ENCODE measurements around the gene STOML1. TPM values are rescaled to one million over a fixed set of nuclear protein-coding genes. Genes with fewer than 3 reads are reported as not detected.

The STOML1 gene
- total RNA-seq, 1 experiment from 2014 or later = 2.5 TPM

- Histone ChIP-seq H3K9ac (ENCODE audit: extremely low read depth, insufficient read length, low read length) (no peak overlapping the region), H3K23ac (ENCODE audit: insufficient read length, low read depth, low read length) (no peak overlapping the region), H3K27ac (ENCODE audit: insufficient read length, low read depth, low read length) (no peak overlapping the region), H2AFZ (ENCODE audit: low read length) (no peak overlapping the region), H3K9me3 (ENCODE audit: control insufficient read depth, low read depth, low read length) (no peaks in the 10 kb centered on the region), H3K4me2 (ENCODE audit: insufficient read depth, insufficient read length, low read length) (no peak overlapping the region), H3K18ac (ENCODE audit: insufficient read length, low read depth, low read length) (no peak overlapping the region), H3K4me1 (ENCODE audit: insufficient read depth, low read length) (no peaks in the 10 kb centered on the region), H3K79me1 (ENCODE audit: insufficient read depth, low read depth, low read length, poor library complexity, severe bottlenecking) (no peaks in the 10 kb centered on the region), H2AK5ac (ENCODE audit: insufficient read length, low read length) (no peak overlapping the region), H3K56ac (ENCODE audit: insufficient read length, low read depth, low read length) (no peak overlapping the region), H3K14ac (ENCODE audit: insufficient read depth, low read length) (no peak overlapping the region), H4K5ac (ENCODE audit: insufficient read length, low read depth, low read length) (no peak overlapping the region), H3K4ac (ENCODE audit: low read depth, low read length) (no peak overlapping the region), H2BK5ac (ENCODE audit: insufficient read length, low read length) (no peak overlapping the region), H2BK20ac (ENCODE audit: low read depth, low read length, poor library complexity, severe bottlenecking) (no peak overlapping the region), H3K23me2 (ENCODE audit: insufficient read length, low read depth, low read length, poor library complexity, severe bottlenecking) (peaks cover 4% of the 10 kb centered on the region), H3K79me2 (ENCODE audit: insufficient read depth, low read length) (no peaks in the 10 kb centered on the region), H2BK120ac (ENCODE audit: low read depth, low read length, poor library complexity, severe bottlenecking) (no peak overlapping the region), H2BK15ac (ENCODE audit: low read depth, low read length) (no peak overlapping the region), H3T11ph (ENCODE audit: low read length) (no peak overlapping the region), H4K20me1 (ENCODE audit: control insufficient read depth, insufficient read depth, insufficient read length) (no peaks in the 10 kb centered on the region), H2BK12ac (ENCODE audit: insufficient read length, low read depth, low read length) (no peak overlapping the region), H4K8ac (replicated peaks; ENCODE audit: insufficient read length, low read depth, low read length) (no peak overlapping the region), H3K27me3 (ENCODE audit: insufficient read depth, low read length) (no peaks in the 10 kb centered on the region), H4K91ac (ENCODE audit: insufficient read length, low read depth, low read length) (no peak overlapping the region)
- Mint-ChIP-seq H3K9me3 (no peaks in the 10 kb centered on the region; a peak in 1 of 5 replicates), H3K36me3 (ENCODE audit: insufficient read depth in 1 of 3, low read depth in 3 of 3) (no peaks in the 10 kb centered on the region), H3K4me3 (no peak overlapping the region), H3K27ac (no peak overlapping the region), H3K27me3 (ENCODE audit: low read depth) (peaks cover 14% of the 10 kb centered on the region), H3K4me1 (peaks cover 10 to 15% of the 10 kb centered on the region in 2 experiments)
- TF ChIP-seq CTCF (conservative IDR thresholded peaks at IDR 0.05) = no peak
- no CpG with 5 or more reads among the region's 9 CpGs for WGBS (ENCODE audit: extremely low coverage, insufficient read length, low lambda C conversion rate)
- no peak for DNase-seq
Observed at GRCh38 chr15:73989001-73989798, 2.9 kb downstream of the STOML1 start.

All from H9 (cell line).